ENCODE measurements around the gene SLC35E3. TPM values are rescaled to one million over a fixed set of nuclear protein-coding genes. Genes with fewer than 3 reads are reported as not detected.

SLC35E3 gene
- total and polyA plus RNA-seq, 2 of the 13 experiments (the other 11 are each of a cell fraction or from before 2014, with no cell fraction given) = 13.0 to 22.1 TPM

DNA sequence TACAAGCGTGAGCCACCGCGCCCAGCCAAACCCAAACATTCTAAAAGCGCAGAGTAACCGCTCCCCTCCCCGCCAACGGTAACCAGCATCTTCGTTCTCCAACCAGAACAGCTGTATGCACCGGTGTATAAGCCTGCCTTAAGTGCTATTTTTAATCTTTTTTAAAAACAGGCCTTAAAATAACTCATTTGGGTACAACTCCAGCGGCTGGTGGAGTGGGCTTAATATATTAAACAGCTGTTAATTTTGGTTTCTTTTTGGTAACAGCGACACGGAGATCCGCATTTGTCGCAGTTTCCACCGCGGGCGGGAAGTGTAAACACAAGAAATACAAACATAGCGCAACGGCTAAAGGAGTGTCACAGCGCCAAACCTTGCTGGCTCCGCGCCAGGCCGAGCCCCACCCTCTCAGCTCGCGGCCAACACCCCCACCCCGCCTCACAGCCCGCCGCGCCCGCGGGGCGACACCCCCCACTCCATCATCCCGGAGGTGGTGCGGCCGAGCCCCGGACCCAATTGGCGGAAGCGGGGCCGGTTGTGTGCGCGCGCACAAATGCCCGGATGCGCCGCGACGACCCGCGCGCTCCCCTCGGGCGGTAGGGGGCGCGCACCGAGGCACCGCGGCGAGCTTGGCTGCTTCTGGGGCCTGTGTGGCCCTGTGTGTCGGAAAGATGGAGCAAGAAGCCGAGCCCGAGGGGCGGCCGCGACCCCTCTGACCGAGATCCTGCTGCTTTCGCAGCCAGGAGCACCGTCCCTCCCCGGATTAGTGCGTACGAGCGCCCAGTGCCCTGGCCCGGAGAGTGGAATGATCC, 61.8 kb downstream of the SLC35E3 start, which contains the start of gene MDM2 (continued):
- TF ChIP-seq, protein P1, sequence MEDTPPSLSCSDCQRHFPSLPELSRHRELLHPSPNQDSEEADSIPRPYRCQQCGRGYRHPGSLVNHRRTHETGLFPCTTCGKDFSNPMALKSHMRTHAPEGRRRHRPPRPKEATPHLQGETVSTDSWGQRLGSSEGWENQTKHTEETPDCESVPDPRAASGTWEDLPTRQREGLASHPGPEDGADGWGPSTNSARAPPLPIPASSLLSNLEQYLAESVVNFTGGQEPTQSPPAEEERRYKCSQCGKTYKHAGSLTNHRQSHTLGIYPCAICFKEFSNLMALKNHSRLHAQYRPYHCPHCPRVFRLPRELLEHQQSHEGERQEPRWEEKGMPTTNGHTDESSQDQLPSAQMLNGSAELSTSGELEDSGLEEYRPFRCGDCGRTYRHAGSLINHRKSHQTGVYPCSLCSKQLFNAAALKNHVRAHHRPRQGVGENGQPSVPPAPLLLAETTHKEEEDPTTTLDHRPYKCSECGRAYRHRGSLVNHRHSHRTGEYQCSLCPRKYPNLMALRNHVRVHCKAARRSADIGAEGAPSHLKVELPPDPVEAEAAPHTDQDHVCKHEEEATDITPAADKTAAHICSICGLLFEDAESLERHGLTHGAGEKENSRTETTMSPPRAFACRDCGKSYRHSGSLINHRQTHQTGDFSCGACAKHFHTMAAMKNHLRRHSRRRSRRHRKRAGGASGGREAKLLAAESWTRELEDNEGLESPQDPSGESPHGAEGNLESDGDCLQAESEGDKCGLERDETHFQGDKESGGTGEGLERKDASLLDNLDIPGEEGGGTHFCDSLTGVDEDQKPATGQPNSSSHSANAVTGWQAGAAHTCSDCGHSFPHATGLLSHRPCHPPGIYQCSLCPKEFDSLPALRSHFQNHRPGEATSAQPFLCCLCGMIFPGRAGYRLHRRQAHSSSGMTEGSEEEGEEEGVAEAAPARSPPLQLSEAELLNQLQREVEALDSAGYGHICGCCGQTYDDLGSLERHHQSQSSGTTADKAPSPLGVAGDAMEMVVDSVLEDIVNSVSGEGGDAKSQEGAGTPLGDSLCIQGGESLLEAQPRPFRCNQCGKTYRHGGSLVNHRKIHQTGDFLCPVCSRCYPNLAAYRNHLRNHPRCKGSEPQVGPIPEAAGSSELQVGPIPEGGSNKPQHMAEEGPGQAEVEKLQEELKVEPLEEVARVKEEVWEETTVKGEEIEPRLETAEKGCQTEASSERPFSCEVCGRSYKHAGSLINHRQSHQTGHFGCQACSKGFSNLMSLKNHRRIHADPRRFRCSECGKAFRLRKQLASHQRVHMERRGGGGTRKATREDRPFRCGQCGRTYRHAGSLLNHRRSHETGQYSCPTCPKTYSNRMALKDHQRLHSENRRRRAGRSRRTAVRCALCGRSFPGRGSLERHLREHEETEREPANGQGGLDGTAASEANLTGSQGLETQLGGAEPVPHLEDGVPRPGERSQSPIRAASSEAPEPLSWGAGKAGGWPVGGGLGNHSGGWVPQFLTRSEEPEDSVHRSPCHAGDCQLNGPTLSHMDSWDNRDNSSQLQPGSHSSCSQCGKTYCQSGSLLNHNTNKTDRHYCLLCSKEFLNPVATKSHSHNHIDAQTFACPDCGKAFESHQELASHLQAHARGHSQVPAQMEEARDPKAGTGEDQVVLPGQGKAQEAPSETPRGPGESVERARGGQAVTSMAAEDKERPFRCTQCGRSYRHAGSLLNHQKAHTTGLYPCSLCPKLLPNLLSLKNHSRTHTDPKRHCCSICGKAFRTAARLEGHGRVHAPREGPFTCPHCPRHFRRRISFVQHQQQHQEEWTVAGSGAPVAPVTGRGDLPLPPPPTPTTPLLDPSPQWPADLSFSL (CRISPR knock-in tag; IDR thresholded peaks at IDR 0.05) = no peak
- TF ChIP-seq PCBP1 (IDR thresholded peaks at IDR 0.05; ENCODE audit: borderline replicate concordance, low read depth, low read length) (no peak), FOXA3 (CRISPR knock-in tag; IDR thresholded peaks at IDR 0.05) (peak; percentile 84), PRMT3 (CRISPR knock-in tag; IDR thresholded peaks at IDR 0.05; ENCODE audit: borderline replicate concordance, low read depth) (peak; percentile 69), ZNF724P (CRISPR knock-in tag; IDR thresholded peaks at IDR 0.05; ENCODE audit: borderline replicate concordance) (peak; percentile 63; the same call in 1 of the 2 replicates), ZNF232 (CRISPR knock-in tag; IDR thresholded peaks at IDR 0.05; ENCODE audit: borderline replicate concordance) (no peak; the same call in 1 of the 2 replicates), ZNF234 (CRISPR knock-in tag; conservative IDR thresholded peaks at IDR 0.05) (0 out of 2 replicates have a peak, but pooled peaks have one; percentile 17), PAX8 (CRISPR knock-in tag; IDR thresholded peaks at IDR 0.05; ENCODE audit: borderline replicate concordance) (peak; percentile 61; the same call in 1 of the 2 replicates), EP300 (IDR thresholded peaks at IDR 0.05; ENCODE audit: low read depth in 2 of 2, low read length in 2 of 2) (peak in 1 of 2 experiments; percentile 40; a peak in 2 of 4 replicates), EP300 (CRISPR knock-in tag; IDR thresholded peaks at IDR 0.05; ENCODE audit: borderline replicate concordance) (no peak), TBX3 (IDR thresholded peaks at IDR 0.05; ENCODE audit: borderline replicate concordance) (peak; percentile 48; the same call in 1 of the 2 replicates), ZNF329 (CRISPR knock-in tag; IDR thresholded peaks at IDR 0.05; ENCODE audit: low read depth) (peak; percentile 90; the same call in 1 of the 2 replicates), YEATS4 (CRISPR knock-in tag; IDR thresholded peaks at IDR 0.05; ENCODE audit: borderline replicate concordance) (peak; percentile 71)
- TF ChIP-seq, protein P2, sequence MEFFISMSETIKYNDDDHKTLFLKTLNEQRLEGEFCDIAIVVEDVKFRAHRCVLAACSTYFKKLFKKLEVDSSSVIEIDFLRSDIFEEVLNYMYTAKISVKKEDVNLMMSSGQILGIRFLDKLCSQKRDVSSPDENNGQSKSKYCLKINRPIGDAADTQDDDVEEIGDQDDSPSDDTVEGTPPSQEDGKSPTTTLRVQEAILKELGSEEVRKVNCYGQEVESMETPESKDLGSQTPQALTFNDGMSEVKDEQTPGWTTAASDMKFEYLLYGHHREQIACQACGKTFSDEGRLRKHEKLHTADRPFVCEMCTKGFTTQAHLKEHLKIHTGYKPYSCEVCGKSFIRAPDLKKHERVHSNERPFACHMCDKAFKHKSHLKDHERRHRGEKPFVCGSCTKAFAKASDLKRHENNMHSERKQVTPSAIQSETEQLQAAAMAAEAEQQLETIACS (CRISPR knock-in tag; IDR thresholded peaks at IDR 0.05) = peak; percentile 99
- TF ChIP-seq, protein P3, sequence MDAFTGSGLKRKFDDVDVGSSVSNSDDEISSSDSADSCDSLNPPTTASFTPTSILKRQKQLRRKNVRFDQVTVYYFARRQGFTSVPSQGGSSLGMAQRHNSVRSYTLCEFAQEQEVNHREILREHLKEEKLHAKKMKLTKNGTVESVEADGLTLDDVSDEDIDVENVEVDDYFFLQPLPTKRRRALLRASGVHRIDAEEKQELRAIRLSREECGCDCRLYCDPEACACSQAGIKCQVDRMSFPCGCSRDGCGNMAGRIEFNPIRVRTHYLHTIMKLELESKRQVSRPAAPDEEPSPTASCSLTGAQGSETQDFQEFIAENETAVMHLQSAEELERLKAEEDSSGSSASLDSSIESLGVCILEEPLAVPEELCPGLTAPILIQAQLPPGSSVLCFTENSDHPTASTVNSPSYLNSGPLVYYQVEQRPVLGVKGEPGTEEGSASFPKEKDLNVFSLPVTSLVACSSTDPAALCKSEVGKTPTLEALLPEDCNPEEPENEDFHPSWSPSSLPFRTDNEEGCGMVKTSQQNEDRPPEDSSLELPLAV (CRISPR knock-in tag; conservative IDR thresholded peaks at IDR 0.05; ENCODE audit: low read depth) = no peak
- TF ChIP-seq, protein P4, sequence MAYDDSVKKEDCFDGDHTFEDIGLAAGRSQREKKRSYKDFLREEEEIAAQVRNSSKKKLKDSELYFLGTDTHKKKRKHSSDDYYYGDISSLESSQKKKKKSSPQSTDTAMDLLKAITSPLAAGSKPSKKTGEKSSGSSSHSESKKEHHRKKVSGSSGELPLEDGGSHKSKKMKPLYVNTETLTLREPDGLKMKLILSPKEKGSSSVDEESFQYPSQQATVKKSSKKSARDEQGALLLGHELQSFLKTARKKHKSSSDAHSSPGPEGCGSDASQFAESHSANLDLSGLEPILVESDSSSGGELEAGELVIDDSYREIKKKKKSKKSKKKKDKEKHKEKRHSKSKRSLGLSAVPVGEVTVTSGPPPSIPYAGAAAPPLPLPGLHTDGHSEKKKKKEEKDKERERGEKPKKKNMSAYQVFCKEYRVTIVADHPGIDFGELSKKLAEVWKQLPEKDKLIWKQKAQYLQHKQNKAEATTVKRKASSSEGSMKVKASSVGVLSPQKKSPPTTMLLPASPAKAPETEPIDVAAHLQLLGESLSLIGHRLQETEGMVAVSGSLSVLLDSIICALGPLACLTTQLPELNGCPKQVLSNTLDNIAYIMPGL (CRISPR knock-in tag; IDR thresholded peaks at IDR 0.05; ENCODE audit: borderline replicate concordance in 1 of 2, low read depth in 1 of 2) = peak; percentile 90 to 96; a peak in 3 of 4 replicates

Measured in HepG2 (cell line).